Activated CD4-positive, alpha-beta T cell treated with anti-CD3 and anti-CD28 coated beads for 24 hours (primary cell): ENCODE results near the gene NECTIN4.
"Not testable (repeated sequence)": the region's sequence is repeated elsewhere in the genome, so short reads cannot be mapped to it uniquely, and the experiment has no call there.

Source experiments
- DNase-seq, 2 donors: peaks; one replicate each; pipeline ENCODE4 v3.0.0-alpha.2; 2020; ENCODE audit warnings: low read depth in 2 of 2

The NECTIN4 gene

DNA sequence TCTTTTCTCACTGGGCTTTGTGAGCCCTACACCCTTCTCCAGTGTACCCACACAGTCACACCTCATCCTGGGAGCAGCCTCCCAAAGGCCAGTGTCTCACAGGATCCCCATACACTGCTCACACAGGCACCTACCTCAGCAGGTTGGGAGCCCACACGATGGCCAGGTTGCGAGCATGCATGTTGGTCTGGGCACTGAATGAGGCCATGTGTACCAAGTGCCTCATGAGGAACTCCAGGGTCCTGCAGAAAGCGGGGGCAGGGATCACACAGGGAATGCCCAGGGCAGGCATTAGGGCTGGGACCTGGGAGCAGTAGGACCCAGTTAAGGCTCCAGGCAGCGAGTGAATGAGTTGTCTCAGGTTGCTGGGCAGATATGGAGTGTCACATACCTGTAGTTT lies 35.1 kb downstream of the NECTIN4 start:
- DNase-seq = no peak

DNA sequence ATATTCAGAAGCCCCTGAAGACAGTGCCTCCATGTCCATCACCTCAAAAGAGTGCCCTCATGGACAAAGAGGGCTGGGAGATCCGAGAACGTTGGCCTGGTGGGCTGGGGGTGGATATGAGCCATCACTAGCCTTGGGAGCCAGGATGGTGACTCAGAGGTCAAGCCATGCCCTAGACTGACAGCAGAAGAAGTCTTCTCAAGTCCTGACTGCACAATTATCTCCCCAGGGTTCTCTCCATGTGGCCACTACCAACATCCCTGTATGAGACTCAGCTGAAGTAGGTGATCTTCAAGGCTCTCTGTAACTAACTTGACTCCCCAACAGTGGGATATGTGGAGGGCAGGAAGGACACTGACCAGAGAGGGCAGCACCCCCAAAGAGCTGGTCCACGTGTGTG lies 36.5 kb downstream of the NECTIN4 start:
- DNase-seq = no peak

DNA sequence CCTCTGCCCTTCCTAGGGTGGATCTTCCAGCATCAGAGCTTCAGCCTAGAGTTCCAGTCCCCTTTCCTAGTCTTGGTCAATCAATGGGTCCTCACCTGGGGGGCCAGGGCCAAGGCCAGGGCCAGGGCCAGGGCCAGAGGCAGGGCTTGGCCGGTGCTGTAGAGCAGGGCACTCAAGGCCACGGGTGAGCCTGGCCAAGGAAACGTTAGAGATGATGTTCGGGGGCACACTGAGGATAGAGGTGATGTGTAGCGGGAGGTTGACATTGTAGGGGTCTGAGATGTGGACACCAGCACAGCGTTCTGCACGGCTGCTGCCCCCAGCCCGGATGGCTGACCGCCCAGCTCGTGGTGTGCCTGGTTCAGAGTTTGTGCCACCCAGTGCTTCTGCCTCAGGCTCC lies 38.1 kb downstream of the NECTIN4 start:
- no peak for DNase-seq

- no peak for DNase-seq
These were observed 40.2 kb downstream of the NECTIN4 start for GRCh38 chr1:161048949-161049722.

DNA sequence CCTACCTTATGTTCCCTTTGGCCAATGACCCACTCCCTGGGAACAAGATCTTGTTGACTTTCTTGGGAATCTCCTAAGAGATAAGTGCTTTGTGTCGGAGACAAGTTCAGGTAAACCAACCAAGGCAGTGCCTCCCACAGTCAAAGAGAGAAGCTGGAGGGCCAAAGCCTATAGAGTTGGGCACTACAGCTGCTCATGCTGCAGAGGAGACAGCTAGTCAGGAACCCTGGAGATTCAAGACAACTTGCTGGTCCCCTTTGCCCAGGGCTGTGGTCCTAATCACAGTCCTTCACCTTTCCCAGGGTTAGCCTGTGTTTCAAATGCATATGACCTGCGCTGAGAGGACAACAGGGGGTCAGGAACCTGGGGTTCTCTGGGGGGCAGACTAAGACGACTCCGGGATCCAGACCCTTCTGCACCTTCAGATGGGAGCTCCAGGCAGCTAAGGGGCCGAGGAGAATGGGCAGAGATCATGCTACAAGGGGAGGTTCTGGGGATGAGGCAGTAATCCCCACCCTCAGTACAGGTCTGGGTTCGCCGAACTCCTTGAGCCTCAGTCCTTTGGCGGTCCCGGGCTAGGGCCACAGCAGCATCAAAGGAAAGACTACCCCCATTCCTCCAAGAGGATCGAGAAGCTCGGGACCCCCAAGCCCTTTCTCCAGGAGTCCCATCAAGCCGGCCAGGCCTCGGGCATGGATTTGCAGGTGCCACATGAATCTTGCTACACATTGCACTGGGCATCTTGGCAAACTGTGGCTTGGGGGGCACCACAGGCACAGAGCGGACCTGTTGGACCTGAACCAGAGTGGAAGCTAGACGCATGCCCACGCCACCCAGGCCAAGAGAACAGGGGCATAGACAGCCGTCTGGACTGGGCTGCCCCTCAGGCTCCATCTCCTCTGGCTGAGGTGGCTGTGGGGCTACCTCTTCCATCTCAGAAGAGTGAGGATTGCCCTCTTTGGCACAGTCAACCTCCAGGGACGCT lies 41.6 kb downstream of the NECTIN4 start:
- no peak for DNase-seq

DNA sequence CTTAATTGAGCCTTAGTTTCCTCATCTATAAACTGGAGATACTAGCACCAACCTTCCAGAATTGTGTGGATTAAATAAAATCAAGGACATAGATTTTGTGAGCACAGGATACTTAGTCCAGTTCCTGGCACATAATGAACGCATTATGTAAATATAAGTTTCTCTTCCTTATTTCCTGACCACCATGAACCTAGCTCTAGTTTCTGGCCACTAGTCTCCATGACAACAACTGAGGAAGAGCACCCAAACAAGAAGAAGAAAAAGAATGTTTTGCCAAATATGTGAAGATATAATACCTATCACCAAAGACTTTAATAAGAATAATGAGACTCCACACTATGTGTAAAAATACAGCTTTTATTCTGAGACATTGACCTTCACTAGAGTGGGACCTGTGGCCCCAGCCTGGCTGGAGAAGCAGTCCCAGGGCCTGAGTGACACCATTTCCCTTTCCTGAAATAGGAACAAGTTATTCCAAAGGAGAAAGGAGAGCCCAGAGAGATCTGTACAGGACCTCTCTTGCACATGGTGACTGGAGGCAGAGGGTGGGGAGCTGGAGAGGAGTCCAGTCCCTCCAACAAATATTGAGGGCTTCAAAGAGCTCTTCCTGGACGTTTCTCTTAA lies 42.6 kb downstream of the NECTIN4 start:
- DNase-seq = no peak

- peak; percentile 79 to 85 for DNase-seq
These were observed 43.4 kb downstream of the NECTIN4 start, which contains the start of gene USF1 for GRCh38 chr1:161045736-161046604. Gene USF1, minus strand, starts transcription at chr1:161045977. Its CDS starts 2,702 bp downstream, at chr1:161043275.

GRCh38 chr1:161044908-161045735 lies 44.2 kb downstream of the NECTIN4 start:
- no peak for DNase-seq

DNA sequence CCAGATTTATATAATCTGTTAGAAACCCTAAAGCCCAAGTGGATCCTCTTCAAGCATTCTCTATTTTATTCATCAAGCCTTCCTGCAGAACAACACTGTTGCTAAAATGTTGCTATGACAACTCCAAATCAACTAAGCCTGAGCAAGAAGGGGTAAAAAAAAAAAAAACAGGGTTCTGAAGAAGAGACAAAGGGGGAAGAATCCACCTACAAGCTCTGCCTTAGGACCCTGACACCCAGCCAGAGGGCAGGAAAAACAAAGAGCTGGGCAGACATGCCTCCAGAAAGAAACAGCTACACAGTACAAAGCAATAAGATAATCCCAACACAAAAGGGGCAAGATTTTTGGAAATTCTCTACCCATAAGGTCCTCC lies 44.8 kb downstream of the NECTIN4 start:
- DNase-seq = no peak

- DNase-seq = no peak
These were observed 49.8 kb downstream of the NECTIN4 start for GRCh38 chr1:161039546-161039945.

GRCh38 chr1:161039154-161039545 lies 50.2 kb downstream of the NECTIN4 start:
- DNase-seq = no peak

DNA sequence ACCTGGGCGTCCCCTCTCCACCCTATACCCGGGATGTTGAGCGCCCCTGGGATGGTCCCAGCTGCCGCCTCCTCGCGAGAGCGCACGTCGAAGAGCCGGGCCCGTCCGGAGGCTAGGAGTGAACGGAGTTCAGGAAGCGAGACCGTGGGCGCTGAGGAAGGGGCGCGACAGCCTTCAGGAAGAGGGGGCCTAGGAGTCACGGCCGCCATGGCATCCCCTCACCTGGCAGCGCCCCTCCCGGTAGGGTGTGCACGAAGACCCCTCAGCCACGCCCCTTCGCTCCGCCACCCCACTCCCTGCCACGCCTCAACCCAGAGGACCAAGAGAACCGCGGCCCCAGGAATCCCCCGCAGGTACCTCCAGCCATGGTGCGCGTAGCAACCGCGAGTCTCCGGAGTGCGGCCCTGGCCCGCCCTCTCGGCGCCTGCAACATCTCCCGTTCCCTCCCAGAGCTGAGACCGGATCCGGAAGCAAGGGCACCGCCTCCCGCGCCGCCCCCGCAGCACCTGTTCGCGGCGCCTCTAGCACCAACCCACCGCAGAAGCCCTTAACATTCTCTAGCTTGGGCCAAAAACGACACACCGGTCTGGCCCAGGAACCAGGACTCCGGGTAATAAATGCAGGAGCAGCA lies 50.7 kb downstream of the NECTIN4 start, which contains the start of gene TSTD1:
TSS of gene TSTD1 (minus strand) at position 442 of the 631 bp plus-strand sequence. CDS start at position 367, 75 bp downstream.
- peak; percentile 72 to 80 for DNase-seq

DNA sequence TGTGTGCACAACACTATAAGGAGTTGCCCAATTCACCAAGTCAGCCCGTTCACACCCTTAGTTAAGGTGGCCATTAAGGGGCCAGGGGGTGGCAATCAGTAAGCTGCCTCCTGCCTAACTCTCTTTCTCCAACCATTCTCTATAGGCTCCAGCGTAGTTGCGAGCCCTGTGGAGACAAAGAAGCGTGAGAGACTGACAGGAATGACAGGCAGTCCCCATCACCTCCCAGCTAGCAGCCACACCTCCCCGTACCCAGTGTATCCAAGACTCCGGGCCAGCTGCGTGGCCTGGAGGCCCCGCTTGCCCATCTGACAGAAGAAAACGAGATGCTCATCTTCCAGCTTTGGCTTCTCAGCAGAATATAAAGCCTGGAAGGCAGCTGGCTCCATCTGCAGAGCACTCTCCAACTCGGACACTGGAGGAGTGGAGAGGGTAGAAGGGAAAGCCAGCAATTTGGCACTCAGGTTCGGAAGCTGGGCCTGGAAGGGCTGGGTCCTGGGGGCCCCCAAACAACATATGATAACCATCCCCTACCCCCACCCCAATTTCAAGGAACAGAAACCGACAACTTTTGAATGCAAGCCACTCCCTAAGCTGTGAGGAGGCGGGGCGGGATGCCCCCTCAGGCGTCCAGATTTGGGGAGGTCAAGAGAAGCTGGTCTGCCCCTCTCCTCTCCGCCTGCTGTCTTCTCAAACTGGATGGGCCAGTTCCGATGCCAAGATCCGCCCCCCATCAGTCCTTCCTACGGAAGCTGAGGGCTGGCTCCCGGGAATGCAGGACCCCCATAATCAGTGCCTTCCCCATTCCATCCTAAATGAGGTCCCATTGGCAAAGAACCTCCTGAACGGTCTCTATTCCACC lies 51.5 kb downstream of the NECTIN4 start:
- DNase-seq = no peak

GRCh38 chr1:161033751-161034150 lies 55.6 kb downstream of the NECTIN4 start:
- no peak for DNase-seq

GRCh38 chr1:161032409-161032808 lies 56.9 kb downstream of the NECTIN4 start:
- no peak for DNase-seq

- DNase-seq = no peak
These were observed 57.5 kb downstream of the NECTIN4 start for GRCh38 chr1:161031874-161032273.

- DNase-seq = not testable (repeated sequence)
These were observed 59.9 kb downstream of the NECTIN4 start for GRCh38 chr1:161029466-161029865.

- not testable (repeated sequence) for DNase-seq
These were observed 62.4 kb downstream of the NECTIN4 start for GRCh38 chr1:161026954-161027353.

GRCh38 chr1:161022432-161022831 lies 66.9 kb downstream of the NECTIN4 start:
- DNase-seq = not testable (repeated sequence)
